IMR-90 (cell line): ENCODE measurements around the gene LACC1. TPM values are rescaled to one million over a fixed set of nuclear protein-coding genes. Genes with fewer than 3 reads are reported as not detected.

Source experiments
- ATAC-seq: fragments of 200-7000 bp; cut with Tn5 transposase; 2 replicates; pipeline ENCODE4 v1.9.1; 2020; ENCODE audit warnings: low read depth, mild to moderate bottlenecking, moderate library complexity
- BruUV-seq: library from RNA; stranded (reverse); fragments of 400-500 nt; replicated peaks from 2 replicates; lab custom pipeline; 2021; lab: Mats Ljungman, UMichigan
- CTCF ChIA-PET: fragments of 300-600 bp; formaldehyde crosslinking; extraction: SDS; loops from one replicate; lab custom pipeline; 2021; ENCODE audit warnings: antibody characterized with exemption; lab: Yijun Ruan, JAX
- POLR2A ChIA-PET: fragments of 300-600 bp; sonication (Branson Sonifier 250); formaldehyde crosslinking; loops from one replicate; lab custom pipeline; 2022; ENCODE audit warnings: antibody characterized with exemption; ENCODE audit not compliant: unreplicated experiment; lab: Charles Lee
- DNase-seq: peaks from one replicate; pipeline ENCODE4 v3.0.0; 2013
- H2AFZ ChIP-seq: replicated peaks from 2 replicates; pipeline ENCODE3; 2013; ENCODE audit warnings: low read length, mild to moderate bottlenecking; ENCODE audit not compliant: poor library complexity
- H2AK5ac ChIP-seq: 2 replicates; pipeline ENCODE4 v1.6.1; 2013; ENCODE audit warnings: low read depth, low read length, inconsistent platforms
- H2AK9ac ChIP-seq: replicated peaks from 2 replicates; pipeline ENCODE3; 2013; ENCODE audit warnings: mild to moderate bottlenecking, low read depth, low read length, moderate library complexity; ENCODE audit not compliant: poor library complexity
- H2BK120ac ChIP-seq: 2 replicates; pipeline ENCODE4 v1.6.1; 2013; ENCODE audit warnings: low read depth, low read length, inconsistent platforms
- H2BK15ac ChIP-seq: 3 replicates; pipeline ENCODE4 v1.6.1; 2013; ENCODE audit warnings: low read depth, low read length, inconsistent platforms
- H2BK20ac ChIP-seq: 2 replicates; pipeline ENCODE4 v1.6.1; 2013; ENCODE audit warnings: low read depth, mild to moderate bottlenecking, inconsistent platforms, low read length, moderate library complexity
- H2BK5ac ChIP-seq: 2 replicates; pipeline ENCODE4 v1.6.1; 2013; ENCODE audit warnings: mild to moderate bottlenecking, low read depth, low read length, inconsistent platforms; ENCODE audit not compliant: poor library complexity, severe bottlenecking
- H3K14ac ChIP-seq: replicated peaks from 2 replicates; pipeline ENCODE4 v1.6.1; 2013; ENCODE audit warnings: low read depth, low read length, inconsistent platforms
- H3K18ac ChIP-seq: 2 replicates; pipeline ENCODE4 v1.6.1; 2013; ENCODE audit warnings: low read depth, low read length, control low read depth
- H3K23ac ChIP-seq: 2 replicates; pipeline ENCODE4 v1.6.1; 2013; ENCODE audit warnings: low read depth, low read length, inconsistent platforms
- H3K27ac ChIP-seq: 2 replicates; pipeline ENCODE4 v1.5.1; 2013; ENCODE audit warnings: mild to moderate bottlenecking, control low read depth, low read length; ENCODE audit not compliant: insufficient read depth
- H3K27me3 ChIP-seq: 2 replicates; pipeline ENCODE4 v1.6.1; 2013; ENCODE audit warnings: low read length; ENCODE audit not compliant: control insufficient read depth, insufficient read depth
- H3K36me3 ChIP-seq: 2 replicates; pipeline ENCODE4 v1.6.1; 2013; ENCODE audit warnings: low read length, mixed read lengths; ENCODE audit not compliant: control insufficient read depth, insufficient read depth
- H3K4ac ChIP-seq: 2 replicates; pipeline ENCODE4 v1.6.1; 2013; ENCODE audit warnings: low read depth, low read length, inconsistent platforms
- H3K4me1 ChIP-seq: 2 replicates; pipeline ENCODE4 v1.6.1; 2013; ENCODE audit warnings: low read length, mixed read lengths; ENCODE audit not compliant: control insufficient read depth, insufficient read depth
- H3K4me2 ChIP-seq: 2 replicates; pipeline ENCODE4 v1.6.1; 2013; ENCODE audit warnings: low read depth, mild to moderate bottlenecking, control low read depth, low read length, moderate library complexity
- H3K4me3 ChIP-seq: 2 replicates; pipeline ENCODE4 v1.5.1; 2013; ENCODE audit warnings: low read depth, mild to moderate bottlenecking, control low read depth, low read length, moderate library complexity; ENCODE audit not compliant: insufficient read depth
- H3K56ac ChIP-seq: 2 replicates; pipeline ENCODE4 v1.6.1; 2013; ENCODE audit warnings: low read length, inconsistent platforms; ENCODE audit not compliant: insufficient read depth; ENCODE audit errors: extremely low read depth
- H3K79me1 ChIP-seq, 2 experiments: 2 replicates each; pipeline ENCODE4 v1.6.1; 2013; ENCODE audit warnings: low read length in 2 of 2, inconsistent platforms in 1 of 2, low read depth in 1 of 2
- H3K9ac ChIP-seq: 2 replicates; pipeline ENCODE4 v1.6.1; 2013; ENCODE audit warnings: low read depth, low read length, control low read depth
- H3K9me1 ChIP-seq: 2 replicates; pipeline ENCODE4 v1.6.1; 2013; ENCODE audit warnings: low read length, inconsistent platforms; ENCODE audit not compliant: insufficient read depth
- H3K9me3 ChIP-seq: 2 replicates; pipeline ENCODE4 v1.6.1; 2013; ENCODE audit warnings: low read length; ENCODE audit not compliant: control insufficient read depth, insufficient read depth
- H4K20me1 ChIP-seq: 2 replicates; pipeline ENCODE4 v1.6.1; 2013; ENCODE audit warnings: low read length, inconsistent platforms; ENCODE audit not compliant: insufficient read depth
- H4K5ac ChIP-seq: 2 replicates; pipeline ENCODE4 v1.6.1; 2013; ENCODE audit warnings: mild to moderate bottlenecking, low read depth, low read length, control low read depth
- H4K8ac ChIP-seq, 2 experiments: 2 replicates each; pipeline ENCODE4 v1.6.1; 2013; ENCODE audit warnings: low read depth in 2 of 2, low read length in 2 of 2, control low read depth in 1 of 2, inconsistent platforms in 1 of 2
- H4K91ac ChIP-seq: 2 replicates; pipeline ENCODE4 v1.6.1; 2013; ENCODE audit warnings: low read depth, low read length, inconsistent platforms; ENCODE audit not compliant: insufficient read depth
- BHLHE40 ChIP-seq: fragments of 150-350 bp; IDR thresholded peaks from 2 replicates; pipeline ENCODE4 v1.6.1; 2016; ENCODE audit warnings: mild to moderate bottlenecking, low read depth, low read length
- CEBPB ChIP-seq: IDR thresholded peaks from 2 replicates; pipeline ENCODE4 v1.6.1; 2012; ENCODE audit warnings: low read depth, low read length, improper control_type of control experiment
- CHD1 ChIP-seq: IDR thresholded peaks from 2 replicates; pipeline ENCODE4 v1.6.1; 2012; ENCODE audit warnings: low read depth, low read length, improper control_type of control experiment
- FOS ChIP-seq: fragments of 150-350 bp; IDR thresholded peaks from 2 replicates; pipeline ENCODE4 v1.6.1; 2016; ENCODE audit warnings: low read depth, low read length
- MAFK ChIP-seq: IDR thresholded peaks from 2 replicates; pipeline ENCODE4 v1.6.1; 2012; ENCODE audit warnings: low read depth, low read length, improper control_type of control experiment
- MAZ ChIP-seq: IDR thresholded peaks from 2 replicates; pipeline ENCODE4 v1.6.1; 2012; ENCODE audit warnings: low read depth, mild to moderate bottlenecking, low read length, improper control_type of control experiment, moderate library complexity, borderline replicate concordance
- MXI1 ChIP-seq: IDR thresholded peaks from 2 replicates; pipeline ENCODE4 v1.6.1; 2012; ENCODE audit warnings: low read depth, mild to moderate bottlenecking, low read length, moderate library complexity, borderline replicate concordance
- NFE2L2 ChIP-seq: fragments of 150-350 bp; IDR thresholded peaks from 2 replicates; pipeline ENCODE4 v1.6.1; 2016; ENCODE audit warnings: low read depth, mild to moderate bottlenecking, low read length
- POLR2A ChIP-seq: IDR thresholded peaks from 2 replicates; pipeline ENCODE4 v1.6.1; 2012; ENCODE audit warnings: mild to moderate bottlenecking, low read depth, low read length
- RAD21 ChIP-seq: IDR thresholded peaks from 2 replicates; pipeline ENCODE4 v1.6.1; 2012; ENCODE audit warnings: low read length, improper control_type of control experiment
- RCOR1 ChIP-seq: IDR thresholded peaks from 2 replicates; pipeline ENCODE4 v1.6.1; 2012; ENCODE audit warnings: mild to moderate bottlenecking, low read length, improper control_type of control experiment; ENCODE audit not compliant: insufficient replicate concordance
- RFX5 ChIP-seq: IDR thresholded peaks from 2 replicates; pipeline ENCODE4 v1.8.0; 2012; ENCODE audit warnings: low read depth, mild to moderate bottlenecking, low read length, moderate library complexity
- SMC3 ChIP-seq: fragments of 150-350 bp; IDR thresholded peaks from 2 replicates; pipeline ENCODE4 v1.6.1; 2016; ENCODE audit warnings: low read depth, mild to moderate bottlenecking, antibody characterized with exemption, low read length, moderate library complexity
- WGBS, 2 experiments: methylation state at CpG; one replicate each; pipeline versions ENCODE4 v1.1.5 to v1.1.7; 2013; ENCODE audit warnings: missing lambda C conversion rate in 2 of 2; ENCODE audit not compliant: insufficient read length in 1 of 2; ENCODE audit errors: extremely low coverage in 2 of 2; 5-methylcytosine and 5-hydroxymethylcytosine counted together
- dilution Hi-C: fragments of 300-500 bp; cut with HindIII; formaldehyde crosslinking; loops from one replicate; pipeline ENCODE4 v1.14.3; 2018; ENCODE audit warnings: low sequenced_read_pairs; ENCODE audit not compliant: unreplicated experiment
- in situ Hi-C: fragments of 300-500 bp; cut with MboI; formaldehyde crosslinking; loops from 3 replicates; pipeline ENCODE4 v1.14.3; 2019; ENCODE audit warnings: low sequenced_read_pairs, inconsistent platforms, mixed read lengths
- intact Hi-C: fragments of 100-400 bp; cut with micrococcal nuclease; formaldehyde crosslinking; loops from 2 replicates; pipeline ENCODE4 v1.10.0; 2022
- polyA plus RNA-seq, 3 experiments: library from polyadenylated mRNA; depleted of rRNA; stranded (reverse); fragments of >200 nt; gene quantifications; 2 replicates each; pipeline ENCODE4 v1.2.3, GENCODE V29; 2012; ENCODE audit warnings: low replicate concordance in 1 of 3
- total RNA-seq: library from RNA; depleted of rRNA; stranded (reverse); fragments of >200 nt; gene quantifications from 2 replicates; pipeline ENCODE4 v1.2.3, GENCODE V29; 2012
- TF ChIP-seq, protein P1 (sequence below): fragments of 150-350 bp; IDR thresholded peaks from 2 replicates; pipeline ENCODE4 v1.6.1; 2016; ENCODE audit warnings: low read depth, mild to moderate bottlenecking, low read length, moderate library complexity, borderline replicate concordance
- TF ChIP-seq, protein P2 (sequence below): fragments of 150-350 bp; IDR thresholded peaks from 2 replicates; pipeline ENCODE4 v1.6.1; 2017; ENCODE audit warnings: mild to moderate bottlenecking, antibody characterized with exemption, low read length, low read depth
- TF ChIP-seq, protein P3 (sequence below): conservative IDR thresholded peaks from 2 replicates; pipeline ENCODE4 v1.5.1; 2012; ENCODE audit warnings: mild to moderate bottlenecking, low read depth, low read length, improper control_type of control experiment

The LACC1 gene
- total and polyA plus RNA-seq, 2 of the 4 experiments (the other 2 are of a cell fraction): 3.2 to 4.7 TPM

DNA sequence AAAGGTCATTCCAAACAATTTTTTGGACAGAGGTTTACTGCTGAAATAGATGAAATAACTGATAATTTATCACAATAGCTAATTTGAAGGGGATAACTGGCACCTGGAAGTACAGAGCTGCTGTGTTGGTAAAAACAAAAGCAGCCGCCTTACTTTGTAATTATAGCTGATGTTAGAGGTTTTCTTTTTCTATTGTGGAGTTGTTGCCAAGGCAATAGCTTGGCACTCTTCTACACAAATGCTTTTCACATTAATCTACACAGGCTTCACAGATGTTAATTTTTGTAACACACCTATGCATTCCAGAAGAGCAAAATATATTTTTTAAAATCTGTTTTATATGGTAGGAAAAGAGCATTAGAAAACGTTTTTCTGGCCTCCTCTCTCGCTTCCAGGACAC, 56.9 kb downstream of the LACC1 start:
- no peak overlapping the region for H4K5ac ChIP-seq
- no peak overlapping the region for H3K27ac ChIP-seq
- H3K9me1 ChIP-seq: no peaks in the 10 kb centered on the region
- CTCF ChIA-PET: no interaction called here
- dilution Hi-C loops (no loop called here), intact Hi-C loops (loop anchor here (10.0 kb wide), 1 partner anchor 228 kb away; no protein-coding TSS in a partner anchor), in situ Hi-C loops (no loop called here)
- no peaks in the 10 kb centered on the region for H4K20me1 ChIP-seq
- TF ChIP-seq MAFK (no peak), FOS (no peak), MXI1 (no peak), RAD21 (no peak), CHD1 (no peak), MAZ (no peak), BHLHE40 (no peak), NFE2L2 (no peak), CEBPB (no peak), SMC3 (no peak), RCOR1 (no peak), POLR2A (no peak), RFX5 (no peak)
- TF ChIP-seq, protein P1, sequence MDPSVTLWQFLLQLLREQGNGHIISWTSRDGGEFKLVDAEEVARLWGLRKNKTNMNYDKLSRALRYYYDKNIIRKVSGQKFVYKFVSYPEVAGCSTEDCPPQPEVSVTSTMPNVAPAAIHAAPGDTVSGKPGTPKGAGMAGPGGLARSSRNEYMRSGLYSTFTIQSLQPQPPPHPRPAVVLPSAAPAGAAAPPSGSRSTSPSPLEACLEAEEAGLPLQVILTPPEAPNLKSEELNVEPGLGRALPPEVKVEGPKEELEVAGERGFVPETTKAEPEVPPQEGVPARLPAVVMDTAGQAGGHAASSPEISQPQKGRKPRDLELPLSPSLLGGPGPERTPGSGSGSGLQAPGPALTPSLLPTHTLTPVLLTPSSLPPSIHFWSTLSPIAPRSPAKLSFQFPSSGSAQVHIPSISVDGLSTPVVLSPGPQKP: no peak
- TF ChIP-seq, protein P2, sequence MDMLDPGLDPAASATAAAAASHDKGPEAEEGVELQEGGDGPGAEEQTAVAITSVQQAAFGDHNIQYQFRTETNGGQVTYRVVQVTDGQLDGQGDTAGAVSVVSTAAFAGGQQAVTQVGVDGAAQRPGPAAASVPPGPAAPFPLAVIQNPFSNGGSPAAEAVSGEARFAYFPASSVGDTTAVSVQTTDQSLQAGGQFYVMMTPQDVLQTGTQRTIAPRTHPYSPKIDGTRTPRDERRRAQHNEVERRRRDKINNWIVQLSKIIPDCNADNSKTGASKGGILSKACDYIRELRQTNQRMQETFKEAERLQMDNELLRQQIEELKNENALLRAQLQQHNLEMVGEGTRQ: no peak
- TF ChIP-seq, protein P3, sequence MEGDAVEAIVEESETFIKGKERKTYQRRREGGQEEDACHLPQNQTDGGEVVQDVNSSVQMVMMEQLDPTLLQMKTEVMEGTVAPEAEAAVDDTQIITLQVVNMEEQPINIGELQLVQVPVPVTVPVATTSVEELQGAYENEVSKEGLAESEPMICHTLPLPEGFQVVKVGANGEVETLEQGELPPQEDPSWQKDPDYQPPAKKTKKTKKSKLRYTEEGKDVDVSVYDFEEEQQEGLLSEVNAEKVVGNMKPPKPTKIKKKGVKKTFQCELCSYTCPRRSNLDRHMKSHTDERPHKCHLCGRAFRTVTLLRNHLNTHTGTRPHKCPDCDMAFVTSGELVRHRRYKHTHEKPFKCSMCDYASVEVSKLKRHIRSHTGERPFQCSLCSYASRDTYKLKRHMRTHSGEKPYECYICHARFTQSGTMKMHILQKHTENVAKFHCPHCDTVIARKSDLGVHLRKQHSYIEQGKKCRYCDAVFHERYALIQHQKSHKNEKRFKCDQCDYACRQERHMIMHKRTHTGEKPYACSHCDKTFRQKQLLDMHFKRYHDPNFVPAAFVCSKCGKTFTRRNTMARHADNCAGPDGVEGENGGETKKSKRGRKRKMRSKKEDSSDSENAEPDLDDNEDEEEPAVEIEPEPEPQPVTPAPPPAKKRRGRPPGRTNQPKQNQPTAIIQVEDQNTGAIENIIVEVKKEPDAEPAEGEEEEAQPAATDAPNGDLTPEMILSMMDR: no peak
- H2BK15ac ChIP-seq: no peak overlapping the region
- ATAC-seq (no peak), DNase-seq (no peak)
- H4K91ac ChIP-seq: no peak overlapping the region
- H3K14ac ChIP-seq: no peak overlapping the region
- no peak overlapping the region for H3K23ac ChIP-seq
- no peak overlapping the region for H2AK5ac ChIP-seq
- H3K27me3 ChIP-seq: peaks cover 30% of the 10 kb centered on the region
- no peak overlapping the region for H2AK9ac ChIP-seq
- no peak overlapping the region for H3K56ac ChIP-seq
- H3K4ac ChIP-seq: no peak overlapping the region
- no peak overlapping the region for H3K4me2 ChIP-seq
- H3K4me3 ChIP-seq: no peak overlapping the region
- H3K4me1 ChIP-seq: no peaks in the 10 kb centered on the region
- no peaks in the 10 kb centered on the region for H3K79me1 ChIP-seq
- H2AFZ ChIP-seq: no peak overlapping the region
- H2BK5ac ChIP-seq: no peak overlapping the region
- WGBS, 2 experiments: no CpG with 5 or more reads among the region's 3 CpGs
- H3K36me3 ChIP-seq: no peaks in the 10 kb centered on the region
- peaks cover 3% of the 10 kb centered on the region; the same call in 1 of the 2 replicates for H3K9me3 ChIP-seq
- no peak overlapping the region for H2BK20ac ChIP-seq
- POLR2A ChIA-PET: no interaction called here
- H4K8ac ChIP-seq: no peak overlapping the region
- no peak overlapping the region for H3K9ac ChIP-seq
- no TSS peak for BruUV-seq
- no peak overlapping the region for H3K18ac ChIP-seq
- no peak overlapping the region for H2BK120ac ChIP-seq
